ENCODE data around the gene JMJD6. TPM values are rescaled to one million over a fixed set of nuclear protein-coding genes. Genes with fewer than 3 reads are reported as not detected.
A peak's percentile ranks its signal among the peaks of the same experiment; 100 is the strongest.

The JMJD6 gene
- total and polyA plus RNA-seq, 9 donors, result 13.8 to 25.0 (median 22.2) TPM

GRCh38 chr17:76672270-76672851 is 54.0 kb downstream of the JMJD6 start:
- no peak for DNase-seq
- Histone ChIP-seq H3K27me3 (ENCODE audit: control insufficient read depth, insufficient read depth, low read length) (peaks cover 3% of the 10 kb centered on the region), H3K9me3 (replicated peaks; ENCODE audit: control insufficient read depth, low read depth, low read length) (peaks cover 2% of the 10 kb centered on the region), H3K36me3 (ENCODE audit: control insufficient read depth, insufficient read depth, low read length) (peaks cover 12% of the 10 kb centered on the region), H3K4me3 (ENCODE audit: low read length) (peak overlapping the region; percentile 87), H3K27ac (ENCODE audit: low read length) (peak overlapping the region; percentile 89), H3K4me1 (ENCODE audit: control insufficient read depth, insufficient read depth, low read length) (peaks cover 12% of the 10 kb centered on the region)
- 85% methylated on average over 2 of the region's 13 CpGs for WGBS (ENCODE audit: insufficient coverage)

GRCh38 chr17:76671912-76672262 is 54.5 kb downstream of the JMJD6 start:
- peaks cover 2% of the 10 kb centered on the region for H3K9me3 ChIP-seq (replicated peaks; ENCODE audit: control insufficient read depth, low read depth, low read length)
- peak overlapping the region; percentile 89 for H3K27ac ChIP-seq (ENCODE audit: low read length)
- H3K36me3 ChIP-seq (ENCODE audit: control insufficient read depth, insufficient read depth, low read length), result peaks cover 9% of the 10 kb centered on the region
- WGBS (ENCODE audit: insufficient coverage), result 0% methylated on average over 18 of the region's 19 CpGs
- peaks cover 12% of the 10 kb centered on the region for H3K4me1 ChIP-seq (ENCODE audit: control insufficient read depth, insufficient read depth, low read length)
- peaks cover 3% of the 10 kb centered on the region for H3K27me3 ChIP-seq (ENCODE audit: control insufficient read depth, insufficient read depth, low read length)
- H3K4me3 ChIP-seq (ENCODE audit: low read length), result peak overlapping the region; percentile 87
- no peak for DNase-seq

- Histone ChIP-seq H3K4me1 (ENCODE audit: control insufficient read depth, insufficient read depth, low read length) (peaks cover 12% of the 10 kb centered on the region), H3K9me3 (replicated peaks; ENCODE audit: control insufficient read depth, low read depth, low read length) (peaks cover 2% of the 10 kb centered on the region), H3K36me3 (ENCODE audit: control insufficient read depth, insufficient read depth, low read length) (peaks cover 5% of the 10 kb centered on the region), H3K4me3 (ENCODE audit: low read length) (peak overlapping the region; percentile 87), H3K27ac (ENCODE audit: low read length) (peak overlapping the region; percentile 81), H3K27me3 (ENCODE audit: control insufficient read depth, insufficient read depth, low read length) (peaks cover 3% of the 10 kb centered on the region)
- WGBS (ENCODE audit: insufficient coverage), result 13% methylated on average over 32 of the region's 32 CpGs
- DNase-seq, result peak; percentile 100
Observed at GRCh38 chr17:76671123-76671911, 55.1 kb downstream of the JMJD6 start.

DNA sequence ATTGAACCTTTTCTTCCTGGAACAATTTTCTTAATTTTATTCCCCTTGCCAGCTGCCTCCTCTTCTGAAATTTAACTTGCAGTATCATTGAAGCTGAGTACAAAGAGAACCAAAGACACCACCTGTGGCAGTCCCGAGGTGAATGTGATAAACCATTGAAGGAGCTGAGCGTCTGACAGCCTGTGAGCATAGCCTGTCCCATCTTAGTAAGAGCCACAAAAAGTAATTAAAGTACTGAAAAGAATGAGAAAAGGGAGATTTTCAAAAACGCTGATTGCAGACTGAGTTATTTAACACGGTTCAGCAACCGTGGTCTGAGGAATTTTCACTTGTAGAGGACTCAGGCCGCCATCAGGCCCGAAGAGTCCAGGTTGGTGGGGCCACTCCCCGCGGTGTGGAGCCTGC is 55.7 kb downstream of the JMJD6 start:
- H3K4me3 ChIP-seq (ENCODE audit: low read length), result no peak overlapping the region
- no peak for DNase-seq
- peaks cover 2% of the 10 kb centered on the region for H3K9me3 ChIP-seq (replicated peaks; ENCODE audit: control insufficient read depth, low read depth, low read length)
- H3K36me3 ChIP-seq (ENCODE audit: control insufficient read depth, insufficient read depth, low read length), result peaks cover under 1% of the 10 kb centered on the region
- no peak overlapping the region for H3K27ac ChIP-seq (ENCODE audit: low read length)
- H3K27me3 ChIP-seq (ENCODE audit: control insufficient read depth, insufficient read depth, low read length), result peaks cover 3% of the 10 kb centered on the region
- 49% methylated on average over 9 of the region's 9 CpGs for WGBS (ENCODE audit: insufficient coverage)
- H3K4me1 ChIP-seq (ENCODE audit: control insufficient read depth, insufficient read depth, low read length), result peaks cover 12% of the 10 kb centered on the region

- H3K4me1 ChIP-seq (ENCODE audit: control insufficient read depth, insufficient read depth, low read length), result peaks cover 12% of the 10 kb centered on the region
- H3K27me3 ChIP-seq (ENCODE audit: control insufficient read depth, insufficient read depth, low read length), result peaks cover 3% of the 10 kb centered on the region
- no peak overlapping the region for H3K4me3 ChIP-seq (ENCODE audit: low read length)
- H3K36me3 ChIP-seq (ENCODE audit: control insufficient read depth, insufficient read depth, low read length), result no peaks in the 10 kb centered on the region
- H3K27ac ChIP-seq (ENCODE audit: low read length), result no peak overlapping the region
- peaks cover 2% of the 10 kb centered on the region for H3K9me3 ChIP-seq (replicated peaks; ENCODE audit: control insufficient read depth, low read depth, low read length)
- no peak for DNase-seq
- WGBS (ENCODE audit: insufficient coverage), result 100% methylated on average over 1 of the region's 9 CpGs
Observed at GRCh38 chr17:76670020-76670717, 56.2 kb downstream of the JMJD6 start.

Other genes with a start within 250 kb of the JMJD6 start
- gene RHBDF2, start 225.2 kb downstream of the JMJD6 start, total RNA-seq, result 4.2 TPM
- gene RHBDF2, start 225.2 kb downstream of the JMJD6 start, polyA plus RNA-seq (ENCODE audit: insufficient read depth in 1 of 8, insufficient read length in 8 of 8, low replicate concordance in 1 of 8), result 1 to 10 TPM; 3.5 to 7.0 (median 5.4) TPM
- gene CYGB, start 188.9 kb downstream of the JMJD6 start, total RNA-seq, result 12.8 TPM
- gene CYGB, start 188.9 kb downstream of the JMJD6 start, polyA plus RNA-seq (ENCODE audit: insufficient read depth in 1 of 8, insufficient read length in 8 of 8, low replicate concordance in 1 of 8), result 10 to 100 TPM; 15.9 to 27.2 (median 20.8) TPM
- 3.9 TPM for gene PRCD, start 186.6 kb downstream of the JMJD6 start, total RNA-seq
- 1 to 10 TPM; 2.2 to 6.5 (median 3.8) TPM for gene PRCD, start 186.6 kb downstream of the JMJD6 start, polyA plus RNA-seq (ENCODE audit: insufficient read depth in 1 of 8, insufficient read length in 8 of 8, low replicate concordance in 1 of 8)
- 1.5 TPM for gene ST6GALNAC2, start 140.7 kb downstream of the JMJD6 start, total RNA-seq
- gene ST6GALNAC2, start 140.7 kb downstream of the JMJD6 start, polyA plus RNA-seq (ENCODE audit: insufficient read depth in 1 of 8, insufficient read length in 8 of 8, low replicate concordance in 1 of 8), result 1 to 10 TPM; 1.2 to 8.0 (median 1.9) TPM
- gene ST6GALNAC1, start 82.8 kb downstream of the JMJD6 start, total RNA-seq, result 0.13 TPM
- gene ST6GALNAC1, start 82.8 kb downstream of the JMJD6 start, polyA plus RNA-seq (ENCODE audit: insufficient read depth in 1 of 8, insufficient read length in 8 of 8, low replicate concordance in 1 of 8), result 1 to 10 TPM in 2 of 8 donors, under 1 TPM in 6; 0.24 to 8.5 (median 0.54) TPM
- 121 TPM for gene MXRA7, start 15.6 kb downstream of the JMJD6 start, total RNA-seq
- 100 to 1,000 TPM; 106 to 172 (median 135) TPM for gene MXRA7, start 15.6 kb downstream of the JMJD6 start, polyA plus RNA-seq (ENCODE audit: insufficient read depth in 1 of 8, insufficient read length in 8 of 8, low replicate concordance in 1 of 8)
- gene METTL23, start 233 bp upstream of the JMJD6 start, total RNA-seq, result 21.6 TPM
- gene METTL23, start 233 bp upstream of the JMJD6 start, polyA plus RNA-seq (ENCODE audit: insufficient read depth in 1 of 8, insufficient read length in 8 of 8, low replicate concordance in 1 of 8), result 10 to 100 TPM; 19.6 to 23.6 (median 21.2) TPM
- gene SRSF2, start 10.7 kb upstream of the JMJD6 start, total RNA-seq, result 111 TPM
- 100 to 1,000 TPM; 200 to 238 (median 219) TPM for gene SRSF2, start 10.7 kb upstream of the JMJD6 start, polyA plus RNA-seq (ENCODE audit: insufficient read depth in 1 of 8, insufficient read length in 8 of 8, low replicate concordance in 1 of 8)
- 38.6 TPM for gene MFSD11, start 11.5 kb upstream of the JMJD6 start, total RNA-seq
- gene MFSD11, start 11.5 kb upstream of the JMJD6 start, polyA plus RNA-seq (ENCODE audit: insufficient read depth in 1 of 8, insufficient read length in 8 of 8, low replicate concordance in 1 of 8), result 10 to 100 TPM; 28.0 to 36.4 (median 31.7) TPM
- gene MGAT5B, start 141.8 kb upstream of the JMJD6 start, total RNA-seq, result 0.40 TPM
- 1 to 10 TPM in 1 of 8 donors, under 1 TPM in 7; 0.57 to 1.1 (median 0.88) TPM for gene MGAT5B, start 141.8 kb upstream of the JMJD6 start, polyA plus RNA-seq (ENCODE audit: insufficient read depth in 1 of 8, insufficient read length in 8 of 8, low replicate concordance in 1 of 8)

Measured in muscle of leg (tissue), 11 donors.